ENCODE data around the gene RTL10. TPM values are rescaled to one million over a fixed set of nuclear protein-coding genes. Genes with fewer than 3 reads are reported as not detected.

RTL10 gene
- total and polyA plus RNA-seq, 2 of the 8 experiments (the other 6 are each of a cell fraction or from before 2014, with no cell fraction given): 11.5 to 18.8 TPM

DNA sequence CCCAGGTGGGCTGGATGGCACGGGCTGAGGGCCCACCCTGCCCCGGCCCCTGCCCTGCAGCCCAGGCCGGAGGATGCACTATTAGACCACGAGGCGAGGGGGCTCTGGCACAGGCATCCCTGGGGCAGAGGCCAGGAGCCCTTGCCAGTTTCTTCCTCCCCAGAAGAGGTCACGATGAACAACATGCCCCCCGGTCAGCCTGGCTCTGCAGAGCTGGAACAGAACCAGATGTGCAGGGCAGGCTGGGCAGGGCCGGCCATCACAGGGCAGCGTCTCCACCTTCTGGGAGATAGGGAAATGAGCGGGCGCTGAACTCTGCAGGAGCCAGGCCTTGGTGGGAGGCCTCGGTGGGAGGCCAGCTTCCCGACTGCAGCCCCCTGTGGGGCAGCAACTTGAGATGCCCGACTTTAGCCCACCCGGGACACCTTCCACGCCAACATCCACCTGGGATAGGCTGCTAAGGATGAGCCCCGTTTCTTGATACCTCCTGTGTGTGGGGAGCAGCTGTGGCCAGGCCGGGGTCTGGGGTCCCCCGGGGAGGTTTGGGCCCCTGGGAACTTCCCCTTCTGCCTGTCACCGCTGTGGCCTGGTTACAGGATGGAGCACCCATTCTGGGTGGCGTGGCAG is 21.8 kb upstream of the RTL10 start:
- no peak overlapping the region for H3K56ac ChIP-seq (replicated peaks; ENCODE audit: insufficient read length, low read depth, low read length)
- H3K4me1 ChIP-seq (replicated peaks in 1 of 4; ENCODE audit: control insufficient read depth in 3 of 4, insufficient read depth in 4 of 4, low read length in 3 of 4): peaks cover 6 to 20% (median 15%) of the 10 kb centered on the region in 4 experiments
- H3K27ac ChIP-seq (ENCODE audit: low read depth, low read length): no peak overlapping the region
- H3K4ac ChIP-seq (replicated peaks; ENCODE audit: insufficient read length, low read depth, low read length): no peak overlapping the region
- CTCF ChIA-PET (ENCODE audit: partially characterized antibody): interaction anchor here (0.6 to 2.6 kb wide), 5 partner anchors 8 to 34 kb away, joined by 3 to 7 read pairs (median 4); no protein-coding TSS in a partner anchor
- no peak overlapping the region for H2BK15ac ChIP-seq (ENCODE audit: low read length)
- no peak overlapping the region for H3K14ac ChIP-seq (ENCODE audit: insufficient read length)
- TF ChIP-seq, protein P1, sequence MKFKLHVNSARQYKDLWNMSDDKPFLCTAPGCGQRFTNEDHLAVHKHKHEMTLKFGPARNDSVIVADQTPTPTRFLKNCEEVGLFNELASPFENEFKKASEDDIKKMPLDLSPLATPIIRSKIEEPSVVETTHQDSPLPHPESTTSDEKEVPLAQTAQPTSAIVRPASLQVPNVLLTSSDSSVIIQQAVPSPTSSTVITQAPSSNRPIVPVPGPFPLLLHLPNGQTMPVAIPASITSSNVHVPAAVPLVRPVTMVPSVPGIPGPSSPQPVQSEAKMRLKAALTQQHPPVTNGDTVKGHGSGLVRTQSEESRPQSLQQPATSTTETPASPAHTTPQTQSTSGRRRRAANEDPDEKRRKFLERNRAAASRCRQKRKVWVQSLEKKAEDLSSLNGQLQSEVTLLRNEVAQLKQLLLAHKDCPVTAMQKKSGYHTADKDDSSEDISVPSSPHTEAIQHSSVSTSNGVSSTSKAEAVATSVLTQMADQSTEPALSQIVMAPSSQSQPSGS (IDR thresholded peaks at IDR 0.05; ENCODE audit: low read length): no peak
- TF ChIP-seq GTF2F1 (IDR thresholded peaks at IDR 0.05; ENCODE audit: borderline replicate concordance, low read depth, low read length): no peak
- H2BK20ac ChIP-seq (ENCODE audit: low read length): no peak overlapping the region
- 0 out of 2 replicates have a peak overlapping the region, but pooled peaks have one; percentile 17 for H2BK12ac ChIP-seq (ENCODE audit: low read depth, low read length)
- H2AFZ ChIP-seq (ENCODE audit: low read length): no peak overlapping the region
- H4K5ac ChIP-seq (ENCODE audit: insufficient read length, low read depth, low read length): no peak overlapping the region
- H3K79me2 ChIP-seq (ENCODE audit: control insufficient read depth in 1 of 2, insufficient read depth in 2 of 2, low read length in 2 of 2): no peaks in the 10 kb centered on the region
- H2BK120ac ChIP-seq (replicated peaks; ENCODE audit: low read depth, low read length): no peak overlapping the region
- H3K4me3 ChIP-seq (ENCODE audit: extremely low read depth in 1 of 4, insufficient read depth in 2 of 4, low read depth in 3 of 4, low read length in 4 of 4): no peak overlapping the region
- POLR2A ChIA-PET (ENCODE audit: partially characterized antibody): interaction anchor here (1.2 to 2.0 kb wide), 2 partner anchors 22 to 27 kb away, joined by 4 to 5 read pairs; partner anchors contain the start of genes GNB1L and RTL10
- H2BK5ac ChIP-seq (ENCODE audit: low read depth, low read length): no peak overlapping the region
- H3K23me2 ChIP-seq (ENCODE audit: low read depth, low read length): peaks cover 4% of the 10 kb centered on the region
- H3K79me1 ChIP-seq (ENCODE audit: low read depth, low read length): no peaks in the 10 kb centered on the region; the same call in 1 of the 2 replicates
- DNase-seq (ENCODE audit: low read depth in 1 of 2, low spot score in 2 of 2): peak in 1 of 2 experiments; percentile 42
- H3K23ac ChIP-seq (ENCODE audit: insufficient read length): no peak overlapping the region
- H3K4me2 ChIP-seq (ENCODE audit: insufficient read depth in 1 of 2, low read depth in 2 of 2, low read length in 2 of 2): no peak overlapping the region
- H3K18ac ChIP-seq (ENCODE audit: extremely low read depth, low read length): no peak overlapping the region
- 91% methylated on average over 21 of the region's 21 CpGs; no CpG with 5 or more reads in 1 of the 2 experiments for WGBS, 2 experiments (ENCODE audit: extremely low coverage in 1 of 2, insufficient coverage in 1 of 2, insufficient read length in 1 of 2, insufficient replicate concordance in 2 of 2, low coverage in 1 of 2, low lambda C conversion rate in 2 of 2, missing lambda C conversion rate in 1 of 2)
- FAIRE-seq: no peak
- H4K91ac ChIP-seq (replicated peaks; ENCODE audit: insufficient read length, low read length): no peak overlapping the region
- H4K8ac ChIP-seq (ENCODE audit: extremely low read depth, insufficient read depth, low read length): peak overlapping the region; percentile 18; the same call in 1 of the 2 replicates
- H3K27me3 ChIP-seq (replicated peaks in 1 of 4; ENCODE audit: control insufficient read depth in 3 of 4, extremely low read depth in 1 of 4, insufficient read depth in 3 of 4, low read length in 3 of 4): peaks cover 0 to 3% (median 0%) of the 10 kb centered on the region in 4 experiments; a peak in 1 of 7 replicates
- H3K9me3 ChIP-seq (ENCODE audit: insufficient read depth in 2 of 2, low read depth in 1 of 2, low read length in 1 of 2): no peaks in the 10 kb centered on the region
- H4K20me1 ChIP-seq (replicated peaks in 1 of 2; ENCODE audit: control insufficient read depth in 1 of 2, insufficient read depth in 2 of 2, low read length in 2 of 2): no peaks in the 10 kb centered on the region
- no peak overlapping the region for H3K9ac ChIP-seq (replicated peaks in 1 of 4; ENCODE audit: extremely low read depth in 1 of 4, low read depth in 3 of 4, low read length in 3 of 4)
- H2AK5ac ChIP-seq (ENCODE audit: low read depth, low read length): 0 out of 2 replicates have a peak overlapping the region, but pooled peaks have one; percentile 24
- 0 out of 8 replicates have a peak, but pooled peaks cover 0 to 2% (median 0%) of the 10 kb centered on the region in 4 experiments for H3K36me3 ChIP-seq (ENCODE audit: control insufficient read depth in 2 of 4, insufficient read depth in 4 of 4, low read length in 3 of 4)
